Neural progenitor cell (in vitro differentiated cells): ENCODE results near the gene GINS2. TPM values are rescaled to one million over a fixed set of nuclear protein-coding genes. Genes with fewer than 3 reads are reported as not detected.
A peak's percentile ranks its signal among the peaks of the same experiment; 100 is the strongest.

ENCODE experiments used
- DNase-seq: peaks from one replicate; pipeline ENCODE4 v3.0.0-alpha.2; 2016; ENCODE audit warnings: low spot score
- H2AFZ ChIP-seq: fragments of 200-600 bp; sonication (generic); replicated peaks from 2 replicates; pipeline ENCODE4 v1.6.1; 2016; ENCODE audit warnings: antibody characterized with exemption
- H3F3A ChIP-seq: fragments of 200-600 bp; sonication (generic); 2 replicates; pipeline ENCODE4 v1.6.1; 2016; ENCODE audit warnings: antibody characterized with exemption, low read depth
- H3K27ac ChIP-seq: fragments of 200-600 bp; sonication (generic); 2 replicates; pipeline ENCODE4 v1.5.1; 2016; ENCODE audit warnings: mild to moderate bottlenecking
- H3K27me3 ChIP-seq: fragments of 200-600 bp; sonication (generic); 2 replicates; pipeline ENCODE4 v1.6.1; 2016; ENCODE audit warnings: mild to moderate bottlenecking, moderate library complexity
- H3K36me3 ChIP-seq: fragments of 200-600 bp; sonication (generic); 2 replicates; pipeline ENCODE4 v1.5.1; 2016
- H3K4me1 ChIP-seq: fragments of 200-600 bp; sonication (generic); 2 replicates; pipeline ENCODE4 v1.6.1; 2016; ENCODE audit warnings: mixed run types
- H3K4me2 ChIP-seq: fragments of 200-600 bp; sonication (generic); 2 replicates; pipeline ENCODE4 v1.6.1; 2016
- H3K4me3 ChIP-seq: fragments of 200-600 bp; sonication (generic); 2 replicates; pipeline ENCODE4 v1.5.1; 2016
- H3K79me2 ChIP-seq: fragments of 200-600 bp; sonication (generic); 2 replicates; pipeline ENCODE4 v1.6.1; 2016; ENCODE audit warnings: low read depth
- H3K9ac ChIP-seq: fragments of 200-600 bp; sonication (generic); 2 replicates; pipeline ENCODE4 v1.6.1; 2016
- H3K9me3 ChIP-seq: fragments of 200-600 bp; sonication (generic); 2 replicates; pipeline ENCODE4 v1.5.1; 2016; ENCODE audit warnings: low read depth
- H4K20me1 ChIP-seq: fragments of 200-600 bp; sonication (generic); 2 replicates; pipeline ENCODE4 v1.6.1; 2016; ENCODE audit warnings: low read depth
- H3K27ac Mint-ChIP-seq: 3 replicates; pipeline ENCODE4 v1.8.0; 2021; ENCODE audit warnings: mixed read lengths
- H3K27me3 Mint-ChIP-seq: 2 replicates; pipeline ENCODE4 v1.8.0; 2022; ENCODE audit warnings: low read depth, mild to moderate bottlenecking, inconsistent platforms, moderate library complexity, mixed read lengths; ENCODE audit not compliant: insufficient read depth
- H3K36me3 Mint-ChIP-seq: 3 replicates; pipeline ENCODE4 v1.8.0; 2021; ENCODE audit warnings: mixed read lengths
- H3K4me1 Mint-ChIP-seq: 3 replicates; pipeline ENCODE4 v1.8.0; 2021; ENCODE audit warnings: mixed read lengths
- H3K4me3 Mint-ChIP-seq: 3 replicates; pipeline ENCODE4 v1.8.0; 2021; ENCODE audit warnings: mild to moderate bottlenecking, moderate library complexity, mixed read lengths
- H3K9me3 Mint-ChIP-seq: 3 replicates; pipeline ENCODE4 v1.8.0; 2020; ENCODE audit warnings: mixed read lengths
- EZH2 ChIP-seq: fragments of 200-600 bp; sonication (generic); IDR thresholded peaks from 2 replicates; pipeline ENCODE4 v1.6.1; 2017; ENCODE audit warnings: antibody characterized with exemption, mild to moderate bottlenecking, moderate library complexity
- EZH2phosphoT487 ChIP-seq: fragments of 200-600 bp; sonication (generic); IDR thresholded peaks from 2 replicates; pipeline ENCODE4 v1.6.1; 2017; ENCODE audit warnings: antibody characterized with exemption
- total RNA-seq: library from RNA; depleted of rRNA; stranded (reverse); fragments of >200 nt; gene quantifications from 2 replicates; pipeline ENCODE4 v1.2.3, GENCODE V29; 2015; ENCODE audit warnings: low replicate concordance
- TF ChIP-seq, protein P1 (sequence below): fragments of 200-600 bp; sonication (generic); IDR thresholded peaks from 2 replicates; pipeline ENCODE4 v1.5.1; 2017; ENCODE audit warnings: antibody characterized with exemption, mild to moderate bottlenecking

The GINS2 gene
- total RNA-seq, 1 donor from 2014 or later = 47.9 TPM

DNA sequence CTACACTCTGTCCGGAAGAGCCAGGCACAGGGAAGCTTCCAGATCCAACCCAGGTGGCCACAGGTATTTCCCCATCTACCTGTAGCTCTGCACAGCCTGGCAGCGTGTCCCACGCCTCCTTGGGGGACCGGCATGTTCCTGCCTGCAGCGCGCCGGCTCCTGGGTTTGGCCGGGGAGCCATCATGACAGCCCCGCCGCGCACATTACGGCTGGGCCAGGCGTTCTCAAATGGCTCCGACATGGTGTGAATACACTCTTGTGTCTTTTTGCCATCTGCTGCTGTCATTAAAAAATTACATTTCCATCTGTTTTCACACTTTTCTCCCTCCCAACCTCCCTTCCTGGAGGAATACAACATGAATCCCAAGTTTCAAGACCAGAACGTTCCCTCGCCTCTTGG is 8.0 kb upstream of the GINS2 start:
- DNase-seq = no peak
- Mint-ChIP-seq H3K4me3 (no peak overlapping the region), H3K9me3 (no peaks in the 10 kb centered on the region), H3K36me3 (no peaks in the 10 kb centered on the region), H3K27me3 (peaks cover 9% of the 10 kb centered on the region), H3K4me1 (peaks cover 18% of the 10 kb centered on the region), H3K27ac (no peak overlapping the region)
- Histone ChIP-seq H3K4me3 (no peak overlapping the region), H3K4me2 (no peak overlapping the region), H4K20me1 (no peaks in the 10 kb centered on the region), H3K9me3 (no peaks in the 10 kb centered on the region), H2AFZ (no peak overlapping the region), H3K27ac (no peak overlapping the region), H3K79me2 (no peaks in the 10 kb centered on the region), H3K4me1 (no peaks in the 10 kb centered on the region), H3K27me3 (no peaks in the 10 kb centered on the region), H3K9ac (no peak overlapping the region), H3F3A (peaks cover 6% of the 10 kb centered on the region), H3K36me3 (no peaks in the 10 kb centered on the region)
- TF ChIP-seq EZH2 = no peak
- TF ChIP-seq EZH2phosphoT487 = no peak
- TF ChIP-seq, protein P1, sequence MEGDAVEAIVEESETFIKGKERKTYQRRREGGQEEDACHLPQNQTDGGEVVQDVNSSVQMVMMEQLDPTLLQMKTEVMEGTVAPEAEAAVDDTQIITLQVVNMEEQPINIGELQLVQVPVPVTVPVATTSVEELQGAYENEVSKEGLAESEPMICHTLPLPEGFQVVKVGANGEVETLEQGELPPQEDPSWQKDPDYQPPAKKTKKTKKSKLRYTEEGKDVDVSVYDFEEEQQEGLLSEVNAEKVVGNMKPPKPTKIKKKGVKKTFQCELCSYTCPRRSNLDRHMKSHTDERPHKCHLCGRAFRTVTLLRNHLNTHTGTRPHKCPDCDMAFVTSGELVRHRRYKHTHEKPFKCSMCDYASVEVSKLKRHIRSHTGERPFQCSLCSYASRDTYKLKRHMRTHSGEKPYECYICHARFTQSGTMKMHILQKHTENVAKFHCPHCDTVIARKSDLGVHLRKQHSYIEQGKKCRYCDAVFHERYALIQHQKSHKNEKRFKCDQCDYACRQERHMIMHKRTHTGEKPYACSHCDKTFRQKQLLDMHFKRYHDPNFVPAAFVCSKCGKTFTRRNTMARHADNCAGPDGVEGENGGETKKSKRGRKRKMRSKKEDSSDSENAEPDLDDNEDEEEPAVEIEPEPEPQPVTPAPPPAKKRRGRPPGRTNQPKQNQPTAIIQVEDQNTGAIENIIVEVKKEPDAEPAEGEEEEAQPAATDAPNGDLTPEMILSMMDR = no peak

DNA sequence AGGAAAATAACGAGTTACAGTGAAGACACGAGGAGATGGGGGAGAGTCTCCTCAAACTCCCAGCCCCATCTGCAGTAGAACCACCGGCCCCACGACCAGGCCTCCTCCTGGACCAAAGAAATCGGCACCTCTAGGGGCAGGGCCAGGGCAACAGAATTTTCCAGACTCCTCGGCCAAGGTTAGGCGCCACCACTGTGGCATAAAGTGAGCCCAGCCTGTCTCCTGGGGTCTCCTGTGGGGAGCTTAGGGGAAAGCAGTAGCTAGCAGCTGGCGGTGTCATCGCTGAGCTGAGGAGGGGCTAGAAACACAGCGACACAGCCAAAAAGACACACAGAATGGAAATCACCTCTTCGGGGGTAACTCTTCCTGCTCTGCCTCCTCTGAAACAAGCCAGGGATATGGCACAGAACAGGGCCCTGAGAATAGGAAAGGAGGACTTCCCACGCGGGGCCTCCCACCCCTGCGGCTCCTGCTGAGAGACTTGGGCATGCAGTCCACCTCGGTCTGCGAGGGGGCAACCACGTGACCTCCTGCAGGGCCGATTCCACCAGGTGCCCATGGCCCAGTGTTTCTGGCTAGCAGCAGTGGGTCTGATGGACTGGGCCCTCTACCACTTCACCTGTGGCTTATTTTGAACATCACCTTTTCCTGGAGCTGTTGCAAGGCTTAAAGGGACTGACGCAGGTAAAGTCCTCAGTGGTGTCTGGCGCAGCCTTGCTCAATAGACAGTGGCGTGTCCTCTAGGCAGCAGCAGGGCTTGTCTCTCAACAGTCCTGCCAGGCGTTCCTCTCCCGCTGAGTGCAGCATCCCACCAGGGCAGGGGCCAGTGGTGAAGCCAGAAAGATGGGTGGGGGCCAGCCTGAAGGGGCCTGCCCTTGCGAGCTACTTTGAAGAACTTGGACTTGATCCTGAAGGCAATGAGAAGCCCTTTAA is 6.7 kb upstream of the GINS2 start:
- no peaks in the 10 kb centered on the region for H3K36me3 Mint-ChIP-seq
- no peak overlapping the region for H3K4me3 Mint-ChIP-seq
- no peak overlapping the region for H3K4me3 ChIP-seq
- H3K4me1 ChIP-seq = no peaks in the 10 kb centered on the region
- H3K79me2 ChIP-seq = no peaks in the 10 kb centered on the region
- no peak overlapping the region for H2AFZ ChIP-seq
- peaks cover 8% of the 10 kb centered on the region for H3K27me3 ChIP-seq
- H3F3A ChIP-seq = peaks cover 6% of the 10 kb centered on the region
- peaks cover 11% of the 10 kb centered on the region for H3K27me3 Mint-ChIP-seq
- no peaks in the 10 kb centered on the region for H3K36me3 ChIP-seq
- no peaks in the 10 kb centered on the region for H3K9me3 Mint-ChIP-seq
- H3K4me2 ChIP-seq = no peak overlapping the region
- H3K27ac ChIP-seq = no peak overlapping the region
- H3K9ac ChIP-seq = no peak overlapping the region
- DNase-seq = no peak
- H3K27ac Mint-ChIP-seq = no peak overlapping the region
- TF ChIP-seq, protein P1 = no peak
- TF ChIP-seq EZH2phosphoT487 (no peak), EZH2 (no peak)
- no peaks in the 10 kb centered on the region for H3K9me3 ChIP-seq
- H3K4me1 Mint-ChIP-seq = peaks cover 20% of the 10 kb centered on the region
- H4K20me1 ChIP-seq = no peaks in the 10 kb centered on the region

DNA sequence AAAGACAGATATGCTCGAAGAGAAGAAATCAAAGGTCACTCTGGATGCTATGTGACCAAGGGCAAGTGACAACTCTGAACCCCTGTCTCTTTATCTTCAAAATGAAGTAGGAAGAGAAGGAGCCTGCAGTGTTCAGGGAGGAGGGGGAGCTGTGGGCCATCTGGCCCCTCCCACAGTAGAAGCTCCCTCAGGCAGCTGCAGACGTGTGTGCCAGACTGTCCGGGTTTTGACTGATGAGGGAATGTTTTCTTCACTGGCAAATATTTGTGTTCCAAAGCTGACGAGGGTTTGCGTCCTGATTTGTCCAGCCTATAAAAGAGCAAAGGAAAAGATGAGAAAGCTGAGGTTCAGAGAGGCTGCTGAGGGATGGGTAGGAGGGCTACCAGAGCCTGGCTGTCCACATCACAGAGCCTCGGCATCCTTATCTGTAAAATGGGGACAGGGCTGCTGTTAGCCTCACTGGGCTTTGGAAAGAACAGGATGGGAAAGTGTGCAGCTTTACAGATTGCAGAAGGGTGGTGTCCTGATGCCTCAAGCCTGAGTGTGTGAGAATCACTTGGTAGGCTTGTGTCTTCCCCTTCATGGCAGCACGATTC is 1.8 kb upstream of the GINS2 start:
- no peak overlapping the region for H3K27ac Mint-ChIP-seq
- no peak overlapping the region for H3K4me2 ChIP-seq
- DNase-seq = no peak
- H3K36me3 Mint-ChIP-seq = peaks cover 9% of the 10 kb centered on the region
- no peak overlapping the region for H3K4me3 ChIP-seq
- H2AFZ ChIP-seq = no peak overlapping the region
- peaks cover 10% of the 10 kb centered on the region for H4K20me1 ChIP-seq
- peak overlapping the region; percentile 85 for H3K4me3 Mint-ChIP-seq
- no peaks in the 10 kb centered on the region for H3K9me3 ChIP-seq
- peaks cover 13% of the 10 kb centered on the region for H3K4me1 ChIP-seq
- no peaks in the 10 kb centered on the region for H3F3A ChIP-seq
- H3K79me2 ChIP-seq = peaks cover 29% of the 10 kb centered on the region
- H3K27me3 Mint-ChIP-seq = peaks cover 11% of the 10 kb centered on the region
- H3K9ac ChIP-seq = no peak overlapping the region
- H3K27me3 ChIP-seq = peaks cover 22% of the 10 kb centered on the region
- no peaks in the 10 kb centered on the region for H3K36me3 ChIP-seq
- peaks cover 20% of the 10 kb centered on the region for H3K4me1 Mint-ChIP-seq
- TF ChIP-seq EZH2 (no peak), EZH2phosphoT487 (no peak)
- TF ChIP-seq, protein P1 = no peak
- no peaks in the 10 kb centered on the region for H3K9me3 Mint-ChIP-seq
- no peak overlapping the region for H3K27ac ChIP-seq
